Muscle layer of colon (tissue), 2 donors: ENCODE results near the gene FSD2.
"Not testable (repeated sequence)": the region's sequence is repeated elsewhere in the genome, so short reads cannot be mapped to it uniquely, and the experiment has no call there.

ENCODE experiments used
- H3K27ac ChIP-seq: one replicate; pipeline ENCODE4 v1.7.0; 2013; ENCODE audit warnings: low read depth, mild to moderate bottlenecking, low read length, moderate library complexity
- H3K27me3 ChIP-seq, 2 donors: one replicate each; pipeline ENCODE4 v1.7.0; 2013; ENCODE audit warnings: low read length in 2 of 2, mild to moderate bottlenecking in 2 of 2; ENCODE audit not compliant: insufficient read depth in 2 of 2, control insufficient read depth in 1 of 2
- H3K36me3 ChIP-seq: one replicate; pipeline ENCODE4 v1.7.0; 2013; ENCODE audit warnings: mild to moderate bottlenecking, low read length; ENCODE audit not compliant: insufficient read depth
- H3K4me1 ChIP-seq: one replicate; pipeline ENCODE4 v1.7.0; 2013; ENCODE audit warnings: mild to moderate bottlenecking, low read length; ENCODE audit not compliant: insufficient read depth
- H3K4me3 ChIP-seq, 2 donors: one replicate each; pipeline ENCODE4 v1.7.0; 2013; ENCODE audit warnings: low read length in 2 of 2, low read depth in 1 of 2, mild to moderate bottlenecking in 1 of 2, moderate library complexity in 1 of 2
- H3K9ac ChIP-seq: one replicate; pipeline ENCODE4 v1.7.0; 2013; ENCODE audit warnings: low read length
- H3K9me3 ChIP-seq: one replicate; pipeline ENCODE4 v1.7.0; 2013; ENCODE audit warnings: mild to moderate bottlenecking, low read length
- donor health status: abdominal sarcoma.
- donor health status: Adenocarcinoma of cecum.

The FSD2 gene

DNA sequence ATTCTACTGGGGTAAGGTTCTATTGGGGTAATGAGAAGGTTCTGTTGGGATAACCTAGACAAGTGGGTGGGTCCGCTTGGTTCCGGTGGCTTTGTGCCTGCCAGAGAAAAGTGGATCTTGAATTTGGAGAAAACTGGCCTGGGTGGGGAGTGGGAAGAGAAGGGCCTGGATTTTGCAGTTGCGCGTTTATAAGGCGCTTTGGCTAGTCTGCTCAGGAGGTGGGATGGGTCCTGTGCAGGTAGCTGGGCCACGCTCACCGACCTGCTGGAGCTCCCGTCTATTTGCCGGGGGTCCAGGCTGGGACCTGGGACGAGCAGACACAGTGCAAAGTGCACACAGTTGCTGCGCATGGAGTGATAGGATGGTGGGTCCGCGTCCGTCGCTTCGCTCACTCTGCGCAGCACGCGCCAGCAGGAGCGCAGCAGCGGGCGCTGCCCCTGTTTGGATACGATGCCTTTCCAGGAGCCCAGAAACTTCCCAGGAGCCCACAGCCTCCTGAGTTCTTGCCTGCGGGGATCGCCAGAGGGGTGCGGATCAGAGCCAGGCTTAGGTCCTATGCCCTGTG is 94.9 kb downstream of the FSD2 start:
- no peaks in the 10 kb centered on the region for H3K36me3 ChIP-seq
- no peak overlapping the region for H3K27ac ChIP-seq
- H3K27me3 ChIP-seq, result peaks cover 0 to 10% of the 10 kb centered on the region in 2 donors
- H3K4me1 ChIP-seq, result peaks cover 5% of the 10 kb centered on the region
- no peaks in the 10 kb centered on the region for H3K9me3 ChIP-seq
- H3K9ac ChIP-seq, result no peak overlapping the region
- no peak overlapping the region for H3K4me3 ChIP-seq

- H3K9ac ChIP-seq, result no peak overlapping the region
- no peak overlapping the region for H3K27ac ChIP-seq
- no peaks in the 10 kb centered on the region for H3K9me3 ChIP-seq
These were observed 95.7 kb downstream of the FSD2 start for GRCh38 chr15:82710208-82710555.

DNA sequence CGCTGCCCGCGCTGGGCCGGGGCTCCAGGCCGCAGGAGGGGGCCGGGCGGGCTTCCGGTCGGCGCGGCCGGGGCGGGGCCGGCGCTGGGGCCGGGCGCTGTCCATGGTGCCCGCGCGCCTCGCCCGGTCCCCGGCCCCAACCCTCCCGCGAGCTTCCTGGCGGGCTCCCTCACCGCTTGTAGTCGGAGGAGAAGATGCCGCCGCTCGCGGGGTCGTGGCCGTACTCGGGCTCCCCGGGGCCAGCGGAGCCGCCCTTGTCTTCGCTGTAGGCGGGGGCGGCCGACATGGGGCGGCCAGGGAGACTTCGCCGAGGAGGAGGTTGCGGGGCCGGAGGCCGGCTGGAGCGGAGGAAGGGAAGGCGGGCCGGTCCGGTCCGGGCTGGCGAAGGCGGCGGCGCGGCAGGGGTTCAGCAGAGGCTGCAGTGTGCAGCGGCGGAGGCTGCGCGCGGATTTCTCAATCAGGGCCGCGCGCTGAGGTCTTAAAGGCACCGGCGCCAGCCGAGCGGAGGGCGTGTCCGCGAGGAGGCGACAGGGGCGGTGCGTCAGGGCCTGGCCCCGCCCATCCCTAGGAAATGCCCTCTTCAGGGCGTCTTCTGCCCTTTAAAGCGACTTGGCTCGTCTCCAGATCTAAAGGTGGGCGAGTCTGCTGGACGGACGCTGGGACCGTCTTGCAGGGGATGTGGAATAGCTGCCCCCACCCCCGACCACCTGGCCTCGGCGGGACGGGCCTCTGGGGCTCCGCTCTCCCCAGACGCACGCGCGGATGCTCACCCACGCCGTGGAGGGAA is 96.3 kb downstream of the FSD2 start, which contains the start of gene AP3B2:
AP3B2 (minus strand) TSS at position 455 of the 787 bp plus-strand sequence; CDS start at position 286, 169 bp downstream.
- Histone ChIP-seq H3K4me3 (peak within 1 kb of the TSS; percentile 45 to 65), H3K4me1 (peaks cover 5% of the 10 kb centered on the region), H3K27me3 (peaks cover 0 to 10% of the 10 kb centered on the region in 2 donors), H3K9me3 (no peaks in the 10 kb centered on the region), H3K27ac (no peak within 1 kb of the TSS), H3K9ac (no peak within 1 kb of the TSS), H3K36me3 (no peaks in the 10 kb centered on the region)

More at GRCh38 chr15:82710208-82710555, 95.7 kb downstream of the FSD2 start:
- Histone ChIP-seq H3K4me3 (peak overlapping the region; percentile 45 to 65), H3K4me1 (peaks cover 5% of the 10 kb centered on the region), H3K36me3 (no peaks in the 10 kb centered on the region), H3K27me3 (peaks cover 0 to 10% of the 10 kb centered on the region in 2 donors)

DNA sequence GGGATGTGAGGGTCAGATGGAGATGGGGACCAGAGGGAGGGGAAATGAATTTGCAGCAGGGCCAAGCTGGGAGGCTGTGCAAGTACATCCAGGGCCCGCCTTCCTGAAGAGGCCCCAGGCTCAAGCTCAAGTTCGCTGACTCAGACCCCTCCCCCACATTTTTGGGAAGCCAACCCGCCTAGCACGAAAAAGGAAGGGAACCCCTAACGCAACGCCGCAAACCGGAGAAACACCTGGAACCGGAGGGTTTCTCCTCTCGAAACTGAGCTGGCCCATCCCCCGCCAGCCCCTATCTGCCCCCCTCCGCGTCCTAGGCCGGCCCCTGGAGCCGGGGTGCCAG is 96.8 kb downstream of the FSD2 start:
- H3K27me3 ChIP-seq, result peaks cover 0 to 10% of the 10 kb centered on the region in 2 donors

GRCh38 chr15:82705856-82706255 is 100.0 kb downstream of the FSD2 start:
- H3K4me1 ChIP-seq, H3K27me3 ChIP-seq, H3K27ac ChIP-seq, H3K9ac ChIP-seq, H3K36me3 ChIP-seq, H3K4me3 ChIP-seq, H3K9me3 ChIP-seq: not testable (repeated sequence)

More for the DNA sequence above, 96.8 kb downstream of the FSD2 start:
- no peaks in the 10 kb centered on the region for H3K36me3 ChIP-seq
- no peaks in the 10 kb centered on the region for H3K9me3 ChIP-seq
- H3K4me3 ChIP-seq, result peak overlapping the region in 1 of 2 donors; percentile 21
- no peak overlapping the region for H3K9ac ChIP-seq
- peaks cover 5% of the 10 kb centered on the region for H3K4me1 ChIP-seq
- no peak overlapping the region for H3K27ac ChIP-seq
